Panc1 (cell line): ENCODE results near the gene LATS2. TPM values are rescaled to one million over a fixed set of nuclear protein-coding genes. Genes with fewer than 3 reads are reported as not detected.
A peak's percentile ranks its signal among the peaks of the same experiment; 100 is the strongest.

Experiments
- ATAC-seq: fragments of 200-7000 bp; cut with Tn5 transposase; 2 replicates; pipeline ENCODE4 v1.9.1; 2020; ENCODE audit warnings: mild to moderate bottlenecking, moderate library complexity
- BruUV-seq: library from RNA; stranded (reverse); fragments of 400-500 nt; replicated peaks from 2 replicates; lab custom pipeline; 2021; lab: Mats Ljungman, UMichigan
- CTCF ChIA-PET: fragments of 300-600 bp; sonication (Branson Sonifier 250); formaldehyde crosslinking; loops from one replicate; lab custom pipeline; 2022; ENCODE audit warnings: antibody characterized with exemption; lab: Charles Lee
- POLR2A ChIA-PET: fragments of 300-600 bp; sonication (Branson Sonifier 250); formaldehyde crosslinking; loops from one replicate; lab custom pipeline; 2022; ENCODE audit warnings: antibody characterized with exemption; lab: Charles Lee
- DNase-seq: peaks from one replicate; pipeline ENCODE4 v3.0.0-alpha.2; 2010; ENCODE audit warnings: low read depth, low spot score
- H3K27ac ChIP-seq: 2 replicates; pipeline ENCODE4 v1.5.1; 2011; ENCODE audit warnings: mild to moderate bottlenecking, low read length, inconsistent platforms
- H3K27me3 ChIP-seq: fragments of 200-500 bp; sonication (Bioruptor generic); 2 replicates; pipeline ENCODE4 v1.6.0; 2014; ENCODE audit warnings: low read length, inconsistent platforms; ENCODE audit not compliant: control insufficient read depth, insufficient read depth
- H3K36me3 ChIP-seq: fragments of 200-500 bp; sonication (Bioruptor generic); 2 replicates; pipeline ENCODE4 v1.5.1; 2014; ENCODE audit warnings: inconsistent platforms, mild to moderate bottlenecking, low read length, moderate library complexity; ENCODE audit not compliant: control insufficient read depth, insufficient read depth
- H3K4me1 ChIP-seq: 2 replicates; pipeline ENCODE4 v1.5.1; 2011; ENCODE audit warnings: inconsistent platforms, mild to moderate bottlenecking, low read length, moderate library complexity; ENCODE audit not compliant: control insufficient read depth, insufficient read depth
- H3K4me3 ChIP-seq, 2 experiments: 2 replicates each; pipeline ENCODE4 v1.5.1; 2011 to 2012; ENCODE audit warnings: low read depth in 2 of 2, low read length in 2 of 2, mild to moderate bottlenecking in 2 of 2, inconsistent platforms in 1 of 2, moderate library complexity in 1 of 2
- H3K9me3 ChIP-seq: fragments of 200-500 bp; sonication (Bioruptor generic); 2 replicates; pipeline ENCODE4 v1.5.1; 2014; ENCODE audit warnings: low read depth, mild to moderate bottlenecking, inconsistent platforms, low read length, moderate library complexity; ENCODE audit not compliant: control insufficient read depth, insufficient read depth
- POLR2AphosphoS5 ChIP-seq: IDR thresholded peaks from 2 replicates; pipeline ENCODE4 v1.6.1; 2012; ENCODE audit warnings: mild to moderate bottlenecking, low read depth, low read length, moderate library complexity
- SIN3A ChIP-seq: IDR thresholded peaks from 2 replicates; pipeline ENCODE4 v1.6.1; 2012; ENCODE audit warnings: low read depth, mild to moderate bottlenecking, low read length, moderate library complexity, borderline replicate concordance; ENCODE audit not compliant: insufficient read depth
- TCF7L2 ChIP-seq: IDR thresholded peaks from 2 replicates; pipeline ENCODE4 v1.6.1; 2011; ENCODE audit warnings: mild to moderate bottlenecking, low read depth, low read length, inconsistent platforms
- in situ Hi-C: cut with HindIII; loops from 2 replicates; pipeline ENCODE4 v1.10.0; 2016; ENCODE audit warnings: low sequenced_read_pairs, low pct_unique_long_range_greater_than_20kb
- intact Hi-C: fragments of 100-400 bp; cut with micrococcal nuclease; formaldehyde crosslinking; loops from one replicate; pipeline ENCODE4 v1.10.0; 2022; ENCODE audit not compliant: unreplicated experiment
- total RNA-seq: library from RNA; stranded (reverse); gene quantifications from one replicate; pipeline ENCODE4 v1.2.1, GENCODE V29; 2021; ENCODE audit not compliant: unreplicated experiment
- TF ChIP-seq, protein P1 (sequence below), 2 experiments: IDR thresholded peaks; 2 replicates each; pipeline ENCODE4 v1.6.1; 2011 to 2012; ENCODE audit warnings: low read depth in 2 of 2, control low read depth in 1 of 2, low read length in 1 of 2, mild to moderate bottlenecking in 1 of 2, moderate library complexity in 1 of 2; ENCODE audit not compliant: insufficient read depth in 1 of 2
- TF ChIP-seq, protein P2 (sequence below): fragments of 450-650 bp; IDR thresholded peaks from 2 replicates; pipeline ENCODE4 v1.5.1; 2017; ENCODE audit warnings: mild to moderate bottlenecking

The LATS2 gene
- total RNA-seq, 1 experiment from 2014 or later: 24.5 TPM

DNA sequence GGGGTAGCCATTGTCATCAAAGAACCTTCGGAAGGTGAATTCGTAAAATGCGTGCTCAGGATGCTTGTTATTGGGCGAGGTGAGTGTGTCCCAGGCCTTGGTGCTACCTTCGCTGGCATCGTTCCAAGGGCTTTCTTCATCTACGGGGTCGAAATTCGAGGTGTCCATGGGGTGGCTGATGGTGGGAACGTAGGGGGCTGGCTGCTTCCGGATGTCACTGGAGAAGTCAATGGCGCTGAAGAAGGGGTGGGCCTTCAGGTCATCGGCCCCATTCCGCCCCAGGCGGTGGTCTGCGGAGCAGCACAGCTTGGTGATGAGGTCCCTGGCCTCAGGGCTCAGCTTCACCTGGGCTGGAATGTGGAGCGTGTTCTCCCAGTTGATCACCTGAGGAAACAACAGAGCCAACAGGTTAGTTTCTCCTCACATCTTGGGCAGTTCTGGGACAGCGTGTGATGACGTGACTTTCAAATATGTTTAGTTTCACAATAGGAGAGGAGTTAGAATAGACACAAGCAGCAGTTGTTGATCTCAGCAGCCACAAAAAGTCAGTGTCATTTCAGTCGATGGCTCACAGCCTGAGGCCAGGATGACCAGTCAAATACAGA is 86.3 kb downstream of the LATS2 start:
- Histone ChIP-seq H3K27me3 (no peaks in the 10 kb centered on the region), H3K27ac (no peak overlapping the region), H3K36me3 (peaks cover 14% of the 10 kb centered on the region), H3K4me3 (no peak overlapping the region), H3K9me3 (no peaks in the 10 kb centered on the region), H3K4me1 (no peaks in the 10 kb centered on the region)
- CTCF ChIA-PET: no interaction called here
- in situ Hi-C loops: no loop called here
- no peak for DNase-seq
- POLR2A ChIA-PET: no interaction called here
- no peak for ATAC-seq
- intact Hi-C loops: no loop called here
- TF ChIP-seq TCF7L2 (no peak), POLR2AphosphoS5 (no peak), SIN3A (no peak)
- TF ChIP-seq, protein P1, sequence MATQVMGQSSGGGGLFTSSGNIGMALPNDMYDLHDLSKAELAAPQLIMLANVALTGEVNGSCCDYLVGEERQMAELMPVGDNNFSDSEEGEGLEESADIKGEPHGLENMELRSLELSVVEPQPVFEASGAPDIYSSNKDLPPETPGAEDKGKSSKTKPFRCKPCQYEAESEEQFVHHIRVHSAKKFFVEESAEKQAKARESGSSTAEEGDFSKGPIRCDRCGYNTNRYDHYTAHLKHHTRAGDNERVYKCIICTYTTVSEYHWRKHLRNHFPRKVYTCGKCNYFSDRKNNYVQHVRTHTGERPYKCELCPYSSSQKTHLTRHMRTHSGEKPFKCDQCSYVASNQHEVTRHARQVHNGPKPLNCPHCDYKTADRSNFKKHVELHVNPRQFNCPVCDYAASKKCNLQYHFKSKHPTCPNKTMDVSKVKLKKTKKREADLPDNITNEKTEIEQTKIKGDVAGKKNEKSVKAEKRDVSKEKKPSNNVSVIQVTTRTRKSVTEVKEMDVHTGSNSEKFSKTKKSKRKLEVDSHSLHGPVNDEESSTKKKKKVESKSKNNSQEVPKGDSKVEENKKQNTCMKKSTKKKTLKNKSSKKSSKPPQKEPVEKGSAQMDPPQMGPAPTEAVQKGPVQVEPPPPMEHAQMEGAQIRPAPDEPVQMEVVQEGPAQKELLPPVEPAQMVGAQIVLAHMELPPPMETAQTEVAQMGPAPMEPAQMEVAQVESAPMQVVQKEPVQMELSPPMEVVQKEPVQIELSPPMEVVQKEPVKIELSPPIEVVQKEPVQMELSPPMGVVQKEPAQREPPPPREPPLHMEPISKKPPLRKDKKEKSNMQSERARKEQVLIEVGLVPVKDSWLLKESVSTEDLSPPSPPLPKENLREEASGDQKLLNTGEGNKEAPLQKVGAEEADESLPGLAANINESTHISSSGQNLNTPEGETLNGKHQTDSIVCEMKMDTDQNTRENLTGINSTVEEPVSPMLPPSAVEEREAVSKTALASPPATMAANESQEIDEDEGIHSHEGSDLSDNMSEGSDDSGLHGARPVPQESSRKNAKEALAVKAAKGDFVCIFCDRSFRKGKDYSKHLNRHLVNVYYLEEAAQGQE (IDR thresholded peaks at IDR 0.05; ENCODE audit: insufficient read depth in 1 of 2, low read depth in 2 of 2, low read length in 1 of 2): no peak
- TF ChIP-seq, protein P2, sequence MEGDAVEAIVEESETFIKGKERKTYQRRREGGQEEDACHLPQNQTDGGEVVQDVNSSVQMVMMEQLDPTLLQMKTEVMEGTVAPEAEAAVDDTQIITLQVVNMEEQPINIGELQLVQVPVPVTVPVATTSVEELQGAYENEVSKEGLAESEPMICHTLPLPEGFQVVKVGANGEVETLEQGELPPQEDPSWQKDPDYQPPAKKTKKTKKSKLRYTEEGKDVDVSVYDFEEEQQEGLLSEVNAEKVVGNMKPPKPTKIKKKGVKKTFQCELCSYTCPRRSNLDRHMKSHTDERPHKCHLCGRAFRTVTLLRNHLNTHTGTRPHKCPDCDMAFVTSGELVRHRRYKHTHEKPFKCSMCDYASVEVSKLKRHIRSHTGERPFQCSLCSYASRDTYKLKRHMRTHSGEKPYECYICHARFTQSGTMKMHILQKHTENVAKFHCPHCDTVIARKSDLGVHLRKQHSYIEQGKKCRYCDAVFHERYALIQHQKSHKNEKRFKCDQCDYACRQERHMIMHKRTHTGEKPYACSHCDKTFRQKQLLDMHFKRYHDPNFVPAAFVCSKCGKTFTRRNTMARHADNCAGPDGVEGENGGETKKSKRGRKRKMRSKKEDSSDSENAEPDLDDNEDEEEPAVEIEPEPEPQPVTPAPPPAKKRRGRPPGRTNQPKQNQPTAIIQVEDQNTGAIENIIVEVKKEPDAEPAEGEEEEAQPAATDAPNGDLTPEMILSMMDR: no peak
- no TSS peak for BruUV-seq

DNA sequence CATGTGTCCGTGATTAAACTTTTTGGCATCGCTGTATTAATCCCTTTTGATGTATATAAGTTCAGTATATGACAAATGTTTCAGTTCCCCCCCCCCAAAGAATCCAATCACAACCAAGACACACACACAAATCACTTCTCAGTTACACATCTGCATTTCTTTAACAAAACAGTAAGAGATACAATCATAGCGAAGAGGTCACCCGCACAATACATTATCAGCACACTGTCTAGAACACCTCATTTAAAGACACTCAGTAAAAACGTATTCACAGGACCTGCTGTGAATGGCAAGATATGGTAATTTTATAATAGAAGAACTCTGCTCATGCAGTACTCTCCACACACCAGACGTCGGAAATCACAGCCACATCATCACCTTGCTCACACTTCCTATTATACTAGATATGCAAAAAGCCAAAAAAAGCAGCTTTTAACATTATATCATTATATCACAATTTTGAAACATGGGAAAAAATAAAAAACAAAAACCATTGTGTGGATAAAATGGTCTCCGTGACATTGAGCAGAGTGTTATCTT is 87.4 kb downstream of the LATS2 start:
- Histone ChIP-seq H3K27me3 (no peaks in the 10 kb centered on the region), H3K36me3 (peaks cover 14% of the 10 kb centered on the region), H3K4me3 (no peak overlapping the region), H3K9me3 (no peaks in the 10 kb centered on the region), H3K4me1 (no peaks in the 10 kb centered on the region), H3K27ac (no peak overlapping the region)
- no peak for DNase-seq
- ChIA-PET CTCF (no interaction called here), POLR2A (no interaction called here)
- in situ Hi-C loops: no loop called here
- intact Hi-C loops: no loop called here
- no peak for ATAC-seq
- TF ChIP-seq POLR2AphosphoS5: no peak
- TF ChIP-seq SIN3A: no peak
- TF ChIP-seq, protein P2: no peak
- TF ChIP-seq TCF7L2: no peak
- TF ChIP-seq, protein P1 (IDR thresholded peaks at IDR 0.05; ENCODE audit: insufficient read depth in 1 of 2, low read depth in 2 of 2, low read length in 1 of 2): no peak
- BruUV-seq: TSS peak; percentile 53
